Suprapubic skin (tissue), 4 donors: ENCODE measurements around the gene CHRND. TPM values are rescaled to one million over a fixed set of nuclear protein-coding genes. Genes with fewer than 3 reads are reported as not detected.

ENCODE experiments used
- DNase-seq, 2 donors: peaks; one replicate each; pipeline ENCODE4 v3.0.0-alpha.2; 2019; ENCODE audit warnings: low spot score in 2 of 2
- H3K27ac ChIP-seq: fragments of 200-600 bp; sonication (generic); one replicate; pipeline ENCODE4 v1.5.1; 2019
- H3K27me3 ChIP-seq: fragments of 200-600 bp; sonication (generic); one replicate; pipeline ENCODE4 v1.5.1; 2019
- H3K36me3 ChIP-seq: fragments of 200-600 bp; sonication (generic); one replicate; pipeline ENCODE4 v1.5.1; 2019
- H3K4me1 ChIP-seq: fragments of 200-600 bp; sonication (generic); one replicate; pipeline ENCODE4 v1.5.1; 2019
- H3K4me3 ChIP-seq: fragments of 200-600 bp; sonication (generic); one replicate; pipeline ENCODE4 v1.5.1; 2019; ENCODE audit warnings: mild to moderate bottlenecking
- H3K9me3 ChIP-seq: fragments of 200-600 bp; sonication (generic); one replicate; pipeline ENCODE4 v1.5.1; 2019
- EP300 ChIP-seq: sonication (generic); formaldehyde crosslinking; IDR thresholded peaks from one replicate; pipeline ENCODE4 v1.6.1; 2017; ENCODE audit warnings: antibody characterized with exemption
- POLR2A ChIP-seq, 2 donors: fragments of 450-650 bp; IDR thresholded peaks; one replicate each; pipeline ENCODE4 v1.6.1; 2017; ENCODE audit warnings: antibody characterized with exemption in 2 of 2, mild to moderate bottlenecking in 2 of 2, moderate library complexity in 2 of 2
- POLR2AphosphoS5 ChIP-seq, 3 donors: sonication (generic); formaldehyde crosslinking; IDR thresholded peaks; one replicate each; pipeline ENCODE4 v1.6.1; 2017; ENCODE audit warnings: antibody characterized with exemption in 3 of 3
- WGBS: methylation state at CpG from one replicate; pipeline ENCODE4 v1.1.5; 2018; 5-methylcytosine and 5-hydroxymethylcytosine counted together
- total RNA-seq, 4 donors: library from RNA; depleted of rRNA; stranded (reverse); fragments of >200 nt; gene quantifications; one replicate each; pipeline ENCODE4 v1.1.0, GENCODE V29; 2016
- TF ChIP-seq, protein P1 (sequence below), 2 donors: fragments of 200-600 bp in 1 of 2; fragments of 450-650 bp in 1 of 2; sonication (generic) in 1 of 2; IDR thresholded peaks; one replicate each; pipeline ENCODE4 v1.5.1; 2016 to 2019; ENCODE audit warnings: antibody characterized with exemption in 2 of 2, mild to moderate bottlenecking in 1 of 2, moderate library complexity in 1 of 2

Gene CHRND
- total RNA-seq, 4 donors from 2014 or later, result not detected

DNA sequence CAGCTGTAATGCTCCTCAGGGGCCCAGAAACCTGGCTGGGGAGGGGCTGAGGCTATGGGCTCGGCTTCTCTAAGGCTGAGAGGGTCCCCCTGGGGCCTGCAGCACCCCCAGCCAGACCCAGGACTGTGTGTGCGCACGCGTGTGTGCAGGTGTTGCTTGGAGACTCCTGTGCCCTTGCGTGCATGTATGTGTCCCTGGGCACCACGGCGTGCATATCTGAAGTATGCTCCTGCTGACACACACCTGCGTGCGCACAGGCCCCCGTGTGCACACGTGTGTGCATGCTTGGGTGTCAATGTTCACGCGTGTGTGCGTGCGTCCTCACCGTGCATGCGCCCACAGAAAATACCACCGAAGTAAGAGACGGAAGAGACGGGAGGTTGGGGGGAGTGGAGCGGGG is 23.4 kb upstream of the CHRND start:
- 6% methylated on average over 3 of the region's 21 CpGs for WGBS
- no peak overlapping the region for H3K27ac ChIP-seq
- peaks cover 19% of the 10 kb centered on the region for H3K4me1 ChIP-seq
- no peaks in the 10 kb centered on the region for H3K9me3 ChIP-seq
- H3K36me3 ChIP-seq, result no peaks in the 10 kb centered on the region
- peaks cover 71% of the 10 kb centered on the region for H3K27me3 ChIP-seq
- no peak for TF ChIP-seq POLR2AphosphoS5 (IDR thresholded peaks at IDR 0.05)
- no peak for TF ChIP-seq POLR2A (IDR thresholded peaks at IDR 0.05)
- no peak for TF ChIP-seq EP300
- TF ChIP-seq, protein P1, sequence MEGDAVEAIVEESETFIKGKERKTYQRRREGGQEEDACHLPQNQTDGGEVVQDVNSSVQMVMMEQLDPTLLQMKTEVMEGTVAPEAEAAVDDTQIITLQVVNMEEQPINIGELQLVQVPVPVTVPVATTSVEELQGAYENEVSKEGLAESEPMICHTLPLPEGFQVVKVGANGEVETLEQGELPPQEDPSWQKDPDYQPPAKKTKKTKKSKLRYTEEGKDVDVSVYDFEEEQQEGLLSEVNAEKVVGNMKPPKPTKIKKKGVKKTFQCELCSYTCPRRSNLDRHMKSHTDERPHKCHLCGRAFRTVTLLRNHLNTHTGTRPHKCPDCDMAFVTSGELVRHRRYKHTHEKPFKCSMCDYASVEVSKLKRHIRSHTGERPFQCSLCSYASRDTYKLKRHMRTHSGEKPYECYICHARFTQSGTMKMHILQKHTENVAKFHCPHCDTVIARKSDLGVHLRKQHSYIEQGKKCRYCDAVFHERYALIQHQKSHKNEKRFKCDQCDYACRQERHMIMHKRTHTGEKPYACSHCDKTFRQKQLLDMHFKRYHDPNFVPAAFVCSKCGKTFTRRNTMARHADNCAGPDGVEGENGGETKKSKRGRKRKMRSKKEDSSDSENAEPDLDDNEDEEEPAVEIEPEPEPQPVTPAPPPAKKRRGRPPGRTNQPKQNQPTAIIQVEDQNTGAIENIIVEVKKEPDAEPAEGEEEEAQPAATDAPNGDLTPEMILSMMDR (IDR thresholded peaks at IDR 0.05), result no peak
- no peak for DNase-seq
- H3K4me3 ChIP-seq, result peak overlapping the region; percentile 38

DNA sequence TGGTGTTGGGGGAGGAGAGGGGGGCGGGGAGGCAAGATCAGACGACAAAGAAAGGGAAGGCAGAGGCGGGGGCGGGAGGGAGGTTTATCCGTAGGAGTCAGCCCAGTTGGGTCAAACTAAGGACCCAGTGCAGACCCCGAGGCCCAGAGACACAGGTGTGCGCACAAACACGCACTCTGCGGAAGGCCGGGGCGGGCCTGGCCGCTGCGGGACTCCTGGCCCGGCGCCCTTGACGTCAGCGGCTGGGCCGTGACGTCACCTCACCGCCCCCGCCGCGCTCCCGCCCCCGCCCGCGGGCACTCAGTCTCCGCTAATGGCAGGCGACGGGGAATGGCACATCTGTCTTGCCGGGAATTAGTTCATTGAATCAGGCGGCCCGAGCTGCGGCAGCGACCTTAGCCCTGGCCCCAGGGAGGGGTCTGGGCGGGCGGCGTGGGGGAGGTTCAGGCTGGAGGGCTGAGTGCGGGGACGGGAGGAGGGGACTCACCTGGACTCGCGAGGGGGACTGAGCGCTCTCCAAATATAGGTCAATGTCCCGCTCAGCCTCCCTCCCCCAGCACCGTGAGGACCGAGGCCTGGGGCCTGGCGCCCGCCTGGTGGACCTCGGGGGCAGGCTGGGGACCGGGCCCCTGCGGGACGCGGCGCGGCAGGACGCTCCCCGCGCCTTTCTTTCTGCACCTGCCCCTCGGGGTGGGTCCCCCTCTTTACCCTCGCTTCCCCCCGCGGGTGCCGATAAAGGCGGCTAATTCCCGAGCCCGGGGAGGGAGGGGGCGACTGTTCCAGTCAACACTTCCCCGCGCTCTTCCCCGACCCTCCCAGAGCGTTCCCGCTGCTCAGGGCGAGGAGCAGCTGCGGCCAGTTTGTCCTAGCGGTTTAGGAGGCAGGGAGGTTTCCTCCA is 22.8 kb upstream of the CHRND start:
- DNase-seq, result no peak
- TF ChIP-seq EP300 (no peak), POLR2AphosphoS5 (IDR thresholded peaks at IDR 0.05) (no peak), POLR2A (IDR thresholded peaks at IDR 0.05) (no peak)
- TF ChIP-seq, protein P1 (IDR thresholded peaks at IDR 0.05), result no peak
- H3K27me3 ChIP-seq, result peaks cover 71% of the 10 kb centered on the region
- WGBS, result 4% methylated on average over 42 of the region's 75 CpGs
- H3K9me3 ChIP-seq, result no peaks in the 10 kb centered on the region
- no peaks in the 10 kb centered on the region for H3K36me3 ChIP-seq
- H3K4me3 ChIP-seq, result peak overlapping the region; percentile 38
- H3K4me1 ChIP-seq, result peaks cover 19% of the 10 kb centered on the region
- H3K27ac ChIP-seq, result no peak overlapping the region

DNA sequence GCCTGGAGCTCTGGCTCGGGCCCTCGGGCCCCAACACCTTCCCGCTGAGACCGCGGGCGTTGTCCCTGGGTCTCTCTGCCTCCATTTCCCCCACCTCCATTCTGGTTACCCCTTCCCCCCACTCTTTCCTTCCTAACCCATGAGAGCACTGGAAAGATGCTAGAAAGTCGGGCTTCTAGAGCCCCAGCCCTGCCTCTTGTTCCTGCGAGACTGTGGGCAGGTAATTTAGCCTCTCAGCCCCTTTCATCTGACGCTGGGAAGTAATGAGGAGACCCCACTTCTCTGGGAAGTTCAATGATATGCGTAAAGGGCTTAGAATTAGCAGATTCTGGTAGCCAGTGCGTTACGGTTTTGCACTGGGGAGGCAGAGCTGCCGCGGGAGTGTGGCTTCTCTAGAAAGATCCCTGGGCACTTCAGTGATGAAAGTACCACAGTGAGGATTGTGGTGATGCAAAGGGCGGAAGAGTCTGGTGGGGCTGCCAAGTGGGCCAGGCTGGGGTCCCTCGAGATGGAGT is 22.1 kb upstream of the CHRND start:
- WGBS, result 35% methylated on average over 16 of the region's 16 CpGs
- Histone ChIP-seq H3K27me3 (peaks cover 73% of the 10 kb centered on the region), H3K9me3 (no peaks in the 10 kb centered on the region), H3K36me3 (no peaks in the 10 kb centered on the region), H3K4me1 (peaks cover 19% of the 10 kb centered on the region), H3K27ac (no peak overlapping the region), H3K4me3 (peak overlapping the region; percentile 38)
- TF ChIP-seq, protein P1 (IDR thresholded peaks at IDR 0.05), result no peak
- TF ChIP-seq EP300 (no peak), POLR2AphosphoS5 (IDR thresholded peaks at IDR 0.05) (no peak), POLR2A (IDR thresholded peaks at IDR 0.05) (no peak)
- DNase-seq, result no peak

DNA sequence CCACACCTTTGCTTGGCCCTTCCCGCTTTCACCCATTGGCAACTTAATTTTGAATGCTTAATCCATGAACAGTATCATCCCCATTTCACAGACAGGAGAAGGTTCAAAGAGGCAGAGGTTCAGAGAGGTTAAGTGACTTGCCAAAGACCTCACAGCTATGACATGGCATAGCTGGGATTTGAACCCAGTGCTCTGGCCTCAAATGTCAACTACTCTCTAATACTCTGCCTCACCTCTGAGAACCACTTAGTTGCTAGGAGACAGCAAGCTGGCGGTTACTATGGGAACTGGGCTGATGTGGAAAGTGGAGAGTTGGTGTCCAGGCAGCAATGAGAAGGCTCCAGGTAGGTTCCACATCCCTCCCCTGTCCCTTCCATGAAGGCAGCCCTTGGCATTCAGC is 21.5 kb upstream of the CHRND start:
- Histone ChIP-seq H3K9me3 (no peaks in the 10 kb centered on the region), H3K27ac (no peak overlapping the region), H3K36me3 (no peaks in the 10 kb centered on the region), H3K4me3 (no peak overlapping the region), H3K27me3 (peaks cover 71% of the 10 kb centered on the region), H3K4me1 (peaks cover 19% of the 10 kb centered on the region)
- TF ChIP-seq EP300 (no peak), POLR2AphosphoS5 (IDR thresholded peaks at IDR 0.05) (no peak), POLR2A (IDR thresholded peaks at IDR 0.05) (no peak)
- TF ChIP-seq, protein P1 (IDR thresholded peaks at IDR 0.05), result no peak
- 90% methylated on average over 2 of the region's 2 CpGs for WGBS
- no peak for DNase-seq

DNA sequence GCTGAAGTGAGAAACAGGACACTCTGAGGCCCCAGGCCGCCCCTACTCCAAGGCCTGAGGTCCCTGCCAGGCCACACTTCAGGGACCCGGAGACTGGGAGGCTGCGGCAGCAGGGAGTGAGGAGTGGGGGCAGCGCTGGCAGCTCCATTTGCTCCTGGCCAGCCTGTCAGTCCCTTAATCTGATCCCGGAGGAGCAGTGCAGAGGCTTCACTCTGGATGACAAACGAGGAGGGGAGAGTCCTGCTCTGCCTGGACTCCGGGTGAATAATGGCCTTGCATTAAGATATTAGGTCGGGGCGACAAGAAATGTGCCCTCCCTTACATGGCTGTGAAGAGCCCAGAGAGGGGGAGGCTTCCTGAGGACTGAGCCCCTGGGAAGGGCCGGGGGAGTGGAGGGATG is 20.1 kb upstream of the CHRND start:
- WGBS, result 63% methylated on average over 9 of the region's 10 CpGs
- Histone ChIP-seq H3K27me3 (peaks cover 77% of the 10 kb centered on the region), H3K9me3 (no peaks in the 10 kb centered on the region), H3K36me3 (no peaks in the 10 kb centered on the region), H3K27ac (no peak overlapping the region), H3K4me1 (peaks cover 19% of the 10 kb centered on the region), H3K4me3 (no peak overlapping the region)
- DNase-seq, result no peak
- TF ChIP-seq POLR2AphosphoS5 (IDR thresholded peaks at IDR 0.05) (no peak), EP300 (no peak), POLR2A (IDR thresholded peaks at IDR 0.05) (no peak)
- TF ChIP-seq, protein P1 (IDR thresholded peaks at IDR 0.05), result no peak
